A549 (cell line): Measurements from ENCODE around the gene YBX2. TPM values are rescaled to one million over a fixed set of nuclear protein-coding genes. Genes with fewer than 3 reads are reported as not detected.

Experiments used
- CHD2 ChIP-seq: fragments of 150-350 bp; IDR thresholded peaks from 2 replicates; pipeline ENCODE4 v1.6.1; 2014; ENCODE audit warnings: low read length; ENCODE audit not compliant: partially characterized antibody
- CTCF ChIP-seq: fragments of >200 bp; sonication (Bioruptor Twin); formaldehyde crosslinking; IDR thresholded peaks from 3 replicates; pipeline ENCODE4 v1.5.1; 2016
- E2F6 ChIP-seq: IDR thresholded peaks from 2 replicates; pipeline ENCODE4 v1.6.1; 2012; ENCODE audit warnings: low read depth, borderline replicate concordance
- FOSL2 ChIP-seq, 2 experiments: fragments of 450-650 bp in 1 of 2; fragments of >200 bp in 1 of 2; sonication (Bioruptor Twin) in 1 of 2; formaldehyde crosslinking; IDR thresholded peaks; 2 replicates each; pipeline versions ENCODE4 v1.5.0 to v1.6.1; 2016 to 2020; ENCODE audit warnings: mild to moderate bottlenecking in 1 of 2, moderate library complexity in 1 of 2
- FOXS1 ChIP-seq: fragments of 250-450 bp; sonication (Bioruptor Pico); IDR thresholded peaks from 2 replicates; pipeline ENCODE4 v1.5.0; 2020; ENCODE audit warnings: mild to moderate bottlenecking, moderate library complexity
- GATA3 ChIP-seq: IDR thresholded peaks from 2 replicates; pipeline ENCODE4 v1.6.1; 2012; ENCODE audit warnings: borderline replicate concordance
- HOXB13 ChIP-seq: fragments of 250-450 bp; sonication (Bioruptor Pico); IDR thresholded peaks from 2 replicates; pipeline ENCODE4 v1.5.0; 2020; ENCODE audit warnings: low read depth, mild to moderate bottlenecking, moderate library complexity
- HOXB5 ChIP-seq: fragments of 250-450 bp; sonication (Bioruptor Pico); IDR thresholded peaks from 2 replicates; pipeline ENCODE4 v1.5.0; 2020; ENCODE audit warnings: mild to moderate bottlenecking, moderate library complexity
- JUN ChIP-seq, 2 experiments: fragments of >200 bp; sonication (Bioruptor Twin); formaldehyde crosslinking; IDR thresholded peaks; 2 replicates in 1 of 2; 3 replicates in 1 of 2; pipeline ENCODE4 v1.6.1; 2016 to 2017
- JUNB ChIP-seq: fragments of >200 bp; sonication (Bioruptor Twin); formaldehyde crosslinking; IDR thresholded peaks from 2 replicates; pipeline ENCODE4 v1.6.1; 2016
- KDM5A ChIP-seq: fragments of 200-600 bp; sonication (generic); IDR thresholded peaks from 2 replicates; pipeline ENCODE4 v1.6.1; 2016; ENCODE audit warnings: antibody characterized with exemption, mild to moderate bottlenecking
- MAFK ChIP-seq: fragments of 450-650 bp; IDR thresholded peaks from 2 replicates; pipeline ENCODE4 v1.6.1; 2014; ENCODE audit not compliant: partially characterized antibody
- MYC ChIP-seq: IDR thresholded peaks from 2 replicates; pipeline ENCODE4 v1.6.1; 2012; ENCODE audit warnings: mild to moderate bottlenecking, inconsistent platforms, low read length, improper control_type of control experiment, borderline replicate concordance
- NPAS2 ChIP-seq: fragments of 250-450 bp; sonication (Bioruptor Pico); IDR thresholded peaks from 2 replicates; pipeline ENCODE4 v1.8.0; 2022; ENCODE audit warnings: mild to moderate bottlenecking, moderate library complexity, borderline replicate concordance
- PHF8 ChIP-seq: fragments of 200-600 bp; sonication (generic); IDR thresholded peaks from 2 replicates; pipeline ENCODE4 v1.6.1; 2016; ENCODE audit warnings: low read depth, mild to moderate bottlenecking, antibody characterized with exemption, moderate library complexity, borderline replicate concordance
- RAD21 ChIP-seq, 2 experiments: fragments of >200 bp in 1 of 2; sonication (Bioruptor Twin) in 1 of 2; formaldehyde crosslinking in 1 of 2; IDR thresholded peaks in 1 of 2; conservative IDR thresholded peaks in 1 of 2; 2 replicates in 1 of 2; 3 replicates in 1 of 2; pipeline ENCODE4 v1.6.1; 2012 to 2018; ENCODE audit warnings: inconsistent platforms in 1 of 2
- RARB ChIP-seq: fragments of 250-450 bp; sonication (Bioruptor Pico); IDR thresholded peaks from 2 replicates; pipeline ENCODE4 v1.8.0; 2021; ENCODE audit warnings: mild to moderate bottlenecking, moderate library complexity
- RFX5 ChIP-seq: fragments of 450-650 bp; IDR thresholded peaks from 2 replicates; pipeline ENCODE4 v1.7.1; 2014; ENCODE audit warnings: antibody characterized with exemption, mild to moderate bottlenecking, moderate library complexity
- TFCP2L1 ChIP-seq: fragments of 250-450 bp; sonication (Bioruptor Pico); IDR thresholded peaks from 2 replicates; pipeline ENCODE4 v1.5.0; 2021; ENCODE audit warnings: mild to moderate bottlenecking
- polyA plus RNA-seq, 4 experiments: library from polyadenylated mRNA; depleted of rRNA in 3 of 4; stranded (reverse); fragments of >200 nt; fragmentation: RNase III in 1 of 4; extraction: RNeasy Plus Mini Kit Qiagen cat#74134 plus additional on column Dnase treatment in 1 of 4; gene quantifications; 2 replicates in 3 of 4; 3 replicates in 1 of 4; pipeline ENCODE4 v1.2.3, GENCODE V29; 2011 to 2017
- TF ChIP-seq, protein P1 (sequence below): fragments of >200 bp; sonication (Bioruptor Twin); formaldehyde crosslinking; IDR thresholded peaks from 3 replicates; pipeline ENCODE4 v1.6.1; 2016
- TF ChIP-seq, protein P2 (sequence below): fragments of >200 bp; sonication (Bioruptor Twin); formaldehyde crosslinking; IDR thresholded peaks from 2 replicates; pipeline ENCODE4 v1.6.1; 2016
- TF ChIP-seq, protein P3 (sequence below): fragments of 150-350 bp; IDR thresholded peaks from 2 replicates; pipeline ENCODE4 v1.6.1; 2014; ENCODE audit warnings: low read depth, mild to moderate bottlenecking, low read length
- TF ChIP-seq, protein P4 (sequence below): fragments of 450-650 bp; IDR thresholded peaks from 2 replicates; pipeline ENCODE4 v1.6.1; 2014; ENCODE audit warnings: antibody characterized with exemption

Gene YBX2
- polyA plus RNA-seq, 2 of the 4 experiments (the other 2 are of a cell fraction), result 0.36 to 0.61 TPM

DNA sequence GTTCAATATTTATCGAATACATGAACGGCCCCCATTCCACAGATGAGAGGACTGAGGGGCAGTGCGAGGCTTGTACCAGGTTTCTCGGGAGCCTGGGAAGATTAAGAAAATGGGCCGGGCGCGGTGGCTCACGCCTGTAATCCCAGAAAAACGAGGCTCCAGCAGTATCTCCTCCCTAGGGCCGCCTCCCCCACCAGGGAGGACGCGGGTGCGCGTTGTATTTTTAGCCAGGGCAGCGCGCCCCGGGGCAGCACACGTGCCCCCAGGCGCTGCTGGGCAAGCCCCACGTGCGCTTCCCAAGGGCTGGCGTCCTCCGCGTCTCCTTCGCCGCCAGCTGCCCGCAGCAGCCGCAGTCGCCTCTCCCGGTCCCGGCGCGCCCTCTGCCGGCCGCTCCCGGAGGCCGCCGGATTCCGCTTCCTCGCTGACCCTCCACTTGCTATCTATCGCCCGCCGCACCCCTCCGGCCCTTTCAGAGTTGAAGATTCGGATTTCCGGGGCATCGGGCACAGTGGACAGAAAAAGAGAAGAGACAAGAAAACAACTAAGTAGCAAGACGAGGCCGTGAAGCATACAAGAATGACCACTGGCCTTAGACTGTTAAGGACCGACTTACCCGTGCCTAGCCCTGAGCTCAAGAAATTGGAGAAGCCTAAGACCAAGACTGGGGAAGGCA, 1.9 kb upstream of the YBX2 start (continued):
- peak; percentile 99 for TF ChIP-seq CTCF
- TF ChIP-seq, protein P1, sequence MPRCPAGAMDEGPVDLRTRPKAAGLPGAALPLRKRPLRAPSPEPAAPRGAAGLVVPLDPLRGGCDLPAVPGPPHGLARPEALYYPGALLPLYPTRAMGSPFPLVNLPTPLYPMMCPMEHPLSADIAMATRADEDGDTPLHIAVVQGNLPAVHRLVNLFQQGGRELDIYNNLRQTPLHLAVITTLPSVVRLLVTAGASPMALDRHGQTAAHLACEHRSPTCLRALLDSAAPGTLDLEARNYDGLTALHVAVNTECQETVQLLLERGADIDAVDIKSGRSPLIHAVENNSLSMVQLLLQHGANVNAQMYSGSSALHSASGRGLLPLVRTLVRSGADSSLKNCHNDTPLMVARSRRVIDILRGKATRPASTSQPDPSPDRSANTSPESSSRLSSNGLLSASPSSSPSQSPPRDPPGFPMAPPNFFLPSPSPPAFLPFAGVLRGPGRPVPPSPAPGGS, result no peak
- no peak for TF ChIP-seq KDM5A
- TF ChIP-seq CHD2, result no peak
- no peak for TF ChIP-seq MAFK
- TF ChIP-seq E2F6, result peak; percentile 96
- no peak for TF ChIP-seq FOXS1 (CRISPR knock-in tag)
- TF ChIP-seq HOXB13 (CRISPR knock-in tag), result peak; percentile 84; the same call in 1 of the 2 replicates
- TF ChIP-seq RARB (CRISPR knock-in tag), result no peak
- TF ChIP-seq FOSL2 (IDR thresholded peaks at IDR 0.05), result no peak
- TF ChIP-seq FOSL2 (CRISPR knock-in tag; IDR thresholded peaks at IDR 0.05), result no peak
- no peak for TF ChIP-seq GATA3
- TF ChIP-seq NPAS2, result peak; percentile 97
- TF ChIP-seq, protein P2, sequence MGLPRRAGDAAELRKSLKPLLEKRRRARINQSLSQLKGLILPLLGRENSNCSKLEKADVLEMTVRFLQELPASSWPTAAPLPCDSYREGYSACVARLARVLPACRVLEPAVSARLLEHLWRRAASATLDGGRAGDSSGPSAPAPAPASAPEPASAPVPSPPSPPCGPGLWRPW, result no peak
- no peak for TF ChIP-seq PHF8
- peak; percentile 94 to 99 for TF ChIP-seq RAD21 (conservative IDR thresholded peaks at IDR 0.05 in 1 of 2, IDR thresholded peaks at IDR 0.05 in 1 of 2)
- TF ChIP-seq MYC, result peak; percentile 94
- TF ChIP-seq, protein P3, sequence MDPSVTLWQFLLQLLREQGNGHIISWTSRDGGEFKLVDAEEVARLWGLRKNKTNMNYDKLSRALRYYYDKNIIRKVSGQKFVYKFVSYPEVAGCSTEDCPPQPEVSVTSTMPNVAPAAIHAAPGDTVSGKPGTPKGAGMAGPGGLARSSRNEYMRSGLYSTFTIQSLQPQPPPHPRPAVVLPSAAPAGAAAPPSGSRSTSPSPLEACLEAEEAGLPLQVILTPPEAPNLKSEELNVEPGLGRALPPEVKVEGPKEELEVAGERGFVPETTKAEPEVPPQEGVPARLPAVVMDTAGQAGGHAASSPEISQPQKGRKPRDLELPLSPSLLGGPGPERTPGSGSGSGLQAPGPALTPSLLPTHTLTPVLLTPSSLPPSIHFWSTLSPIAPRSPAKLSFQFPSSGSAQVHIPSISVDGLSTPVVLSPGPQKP, result no peak
- TF ChIP-seq TFCP2L1, result no peak
- TF ChIP-seq JUNB, result no peak
- peak; percentile 89 for TF ChIP-seq HOXB5 (CRISPR knock-in tag)
- TF ChIP-seq JUN (IDR thresholded peaks at IDR 0.05), result no peak
- TF ChIP-seq RFX5, result no peak
- TF ChIP-seq, protein P4, sequence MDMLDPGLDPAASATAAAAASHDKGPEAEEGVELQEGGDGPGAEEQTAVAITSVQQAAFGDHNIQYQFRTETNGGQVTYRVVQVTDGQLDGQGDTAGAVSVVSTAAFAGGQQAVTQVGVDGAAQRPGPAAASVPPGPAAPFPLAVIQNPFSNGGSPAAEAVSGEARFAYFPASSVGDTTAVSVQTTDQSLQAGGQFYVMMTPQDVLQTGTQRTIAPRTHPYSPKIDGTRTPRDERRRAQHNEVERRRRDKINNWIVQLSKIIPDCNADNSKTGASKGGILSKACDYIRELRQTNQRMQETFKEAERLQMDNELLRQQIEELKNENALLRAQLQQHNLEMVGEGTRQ, result peak; percentile 84
